Measurements from ENCODE around the gene AK5.

The AK5 gene

DNA sequence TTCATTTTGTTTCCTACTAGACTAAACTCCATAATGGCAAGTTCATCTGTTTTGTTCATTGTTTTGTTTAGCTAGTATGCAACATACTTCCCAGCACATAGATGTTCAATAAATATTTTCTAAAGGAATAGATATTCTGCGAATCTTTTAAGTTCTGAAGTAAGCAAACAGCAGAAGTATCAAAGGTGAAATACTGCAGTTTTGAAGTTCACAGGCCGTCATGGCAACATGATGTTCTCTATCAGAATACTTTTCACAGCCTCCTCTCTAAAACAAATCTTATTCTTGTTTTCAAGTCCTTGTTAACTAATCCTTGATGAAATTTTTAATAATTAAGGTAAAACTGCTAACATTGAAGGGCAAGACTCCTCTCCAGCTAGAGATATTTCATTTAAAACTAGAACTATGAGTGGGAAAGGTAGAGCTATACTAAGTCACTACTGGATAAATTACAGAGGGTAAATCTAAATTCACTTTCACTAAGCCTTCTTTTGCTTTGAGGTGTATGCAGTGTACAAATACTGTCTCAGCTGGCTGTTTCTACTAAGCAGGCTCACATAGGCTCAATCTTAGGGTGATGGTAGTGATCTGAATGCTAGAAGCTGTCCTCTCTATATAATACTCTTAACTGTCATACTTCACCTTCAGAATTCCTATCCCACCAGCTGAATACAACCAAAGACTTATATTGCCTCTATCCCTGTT, 303.9 kb downstream of the AK5 start:
- TF ChIP-seq SIN3A (IDR thresholded peaks at IDR 0.05; ENCODE audit: borderline replicate concordance, insufficient read depth, low read length): no peak
- TF ChIP-seq FOXP2 (optimal IDR thresholded peaks at IDR 0.05; ENCODE audit: borderline replicate concordance, extremely low read depth, extremely low read length, insufficient read depth): no peak
- TF ChIP-seq TAF1 (IDR thresholded peaks at IDR 0.05; ENCODE audit: borderline replicate concordance, insufficient read depth, low read length): no peak
- TF ChIP-seq POLR2AphosphoS5 (IDR thresholded peaks at IDR 0.05; ENCODE audit: low read depth, low read length): no peak
- TF ChIP-seq, protein P1, sequence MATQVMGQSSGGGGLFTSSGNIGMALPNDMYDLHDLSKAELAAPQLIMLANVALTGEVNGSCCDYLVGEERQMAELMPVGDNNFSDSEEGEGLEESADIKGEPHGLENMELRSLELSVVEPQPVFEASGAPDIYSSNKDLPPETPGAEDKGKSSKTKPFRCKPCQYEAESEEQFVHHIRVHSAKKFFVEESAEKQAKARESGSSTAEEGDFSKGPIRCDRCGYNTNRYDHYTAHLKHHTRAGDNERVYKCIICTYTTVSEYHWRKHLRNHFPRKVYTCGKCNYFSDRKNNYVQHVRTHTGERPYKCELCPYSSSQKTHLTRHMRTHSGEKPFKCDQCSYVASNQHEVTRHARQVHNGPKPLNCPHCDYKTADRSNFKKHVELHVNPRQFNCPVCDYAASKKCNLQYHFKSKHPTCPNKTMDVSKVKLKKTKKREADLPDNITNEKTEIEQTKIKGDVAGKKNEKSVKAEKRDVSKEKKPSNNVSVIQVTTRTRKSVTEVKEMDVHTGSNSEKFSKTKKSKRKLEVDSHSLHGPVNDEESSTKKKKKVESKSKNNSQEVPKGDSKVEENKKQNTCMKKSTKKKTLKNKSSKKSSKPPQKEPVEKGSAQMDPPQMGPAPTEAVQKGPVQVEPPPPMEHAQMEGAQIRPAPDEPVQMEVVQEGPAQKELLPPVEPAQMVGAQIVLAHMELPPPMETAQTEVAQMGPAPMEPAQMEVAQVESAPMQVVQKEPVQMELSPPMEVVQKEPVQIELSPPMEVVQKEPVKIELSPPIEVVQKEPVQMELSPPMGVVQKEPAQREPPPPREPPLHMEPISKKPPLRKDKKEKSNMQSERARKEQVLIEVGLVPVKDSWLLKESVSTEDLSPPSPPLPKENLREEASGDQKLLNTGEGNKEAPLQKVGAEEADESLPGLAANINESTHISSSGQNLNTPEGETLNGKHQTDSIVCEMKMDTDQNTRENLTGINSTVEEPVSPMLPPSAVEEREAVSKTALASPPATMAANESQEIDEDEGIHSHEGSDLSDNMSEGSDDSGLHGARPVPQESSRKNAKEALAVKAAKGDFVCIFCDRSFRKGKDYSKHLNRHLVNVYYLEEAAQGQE (IDR thresholded peaks at IDR 0.05; ENCODE audit: insufficient read depth in 1 of 2, low read depth in 2 of 2, low read length in 2 of 2): no peak

DNA sequence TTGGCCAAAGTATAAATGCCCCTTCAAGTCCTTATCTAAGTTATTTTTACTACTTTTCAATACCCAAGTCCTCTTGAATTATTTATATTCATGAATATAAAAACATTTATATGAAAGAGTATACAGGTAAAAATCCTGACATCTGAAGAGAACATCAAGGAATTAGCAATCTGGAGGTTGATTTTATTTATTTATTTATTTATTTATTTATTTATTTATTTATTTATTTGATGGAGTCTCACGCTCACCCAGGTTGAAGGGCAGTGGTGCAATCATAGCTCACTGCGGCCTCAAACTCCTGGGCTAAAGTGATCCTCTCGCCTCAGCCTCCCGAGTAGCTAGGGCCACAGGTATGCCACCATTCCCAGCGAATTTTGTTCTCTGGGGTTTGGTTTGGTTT, 307.4 kb downstream of the AK5 start:
- no peak for TF ChIP-seq TAF1 (IDR thresholded peaks at IDR 0.05; ENCODE audit: borderline replicate concordance, insufficient read depth, low read length)

DNA sequence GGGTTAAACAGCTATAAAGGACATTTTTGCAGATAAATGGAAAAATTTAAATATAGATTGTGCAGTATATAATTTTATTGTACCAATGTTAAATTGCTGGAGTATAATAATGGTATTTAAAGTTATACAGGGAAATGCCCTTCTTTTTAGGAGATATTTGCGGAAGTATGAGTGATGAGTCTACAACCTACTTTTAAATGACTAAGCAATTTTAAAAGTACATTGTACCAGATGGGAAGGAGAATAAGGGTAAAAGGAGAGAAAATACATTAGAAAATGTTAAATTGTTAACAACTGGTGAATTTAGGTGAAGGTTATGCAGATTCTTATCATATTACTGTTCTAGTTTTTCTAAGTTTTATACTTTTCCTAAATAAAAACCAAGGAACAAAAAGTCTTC, 308.8 kb downstream of the AK5 start:
- TF ChIP-seq SIN3A (IDR thresholded peaks at IDR 0.05; ENCODE audit: borderline replicate concordance, insufficient read depth, low read length): no peak
- TF ChIP-seq TAF1 (IDR thresholded peaks at IDR 0.05; ENCODE audit: borderline replicate concordance, insufficient read depth, low read length): no peak
- TF ChIP-seq, protein P1 (IDR thresholded peaks at IDR 0.05; ENCODE audit: insufficient read depth in 1 of 2, low read depth in 2 of 2, low read length in 2 of 2): no peak
- TF ChIP-seq POLR2AphosphoS5 (IDR thresholded peaks at IDR 0.05; ENCODE audit: low read depth, low read length): no peak
- no peak for TF ChIP-seq FOXP2 (optimal IDR thresholded peaks at IDR 0.05; ENCODE audit: borderline replicate concordance, extremely low read depth, extremely low read length, insufficient read depth)

DNA sequence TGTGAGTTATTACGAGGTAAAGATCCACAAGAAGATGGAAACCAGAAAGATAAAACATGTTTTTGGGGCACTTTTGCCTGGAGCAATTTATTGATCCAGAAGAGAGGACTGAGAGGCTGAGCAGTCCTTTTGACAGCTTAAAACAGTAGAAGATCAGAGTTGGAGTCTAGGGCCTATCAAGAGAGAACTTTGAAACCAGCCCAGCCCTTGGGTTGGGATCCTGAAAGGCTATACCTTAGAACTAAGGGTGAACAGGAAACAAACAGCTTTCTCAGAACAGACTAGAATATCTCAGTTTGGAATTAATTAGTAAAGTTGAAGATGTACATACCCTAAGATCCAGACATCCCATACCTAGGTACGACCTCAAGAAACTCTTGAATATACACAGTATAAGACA, 311.1 kb downstream of the AK5 start:
- TF ChIP-seq TAF1 (IDR thresholded peaks at IDR 0.05; ENCODE audit: borderline replicate concordance, insufficient read depth, low read length): no peak

DNA sequence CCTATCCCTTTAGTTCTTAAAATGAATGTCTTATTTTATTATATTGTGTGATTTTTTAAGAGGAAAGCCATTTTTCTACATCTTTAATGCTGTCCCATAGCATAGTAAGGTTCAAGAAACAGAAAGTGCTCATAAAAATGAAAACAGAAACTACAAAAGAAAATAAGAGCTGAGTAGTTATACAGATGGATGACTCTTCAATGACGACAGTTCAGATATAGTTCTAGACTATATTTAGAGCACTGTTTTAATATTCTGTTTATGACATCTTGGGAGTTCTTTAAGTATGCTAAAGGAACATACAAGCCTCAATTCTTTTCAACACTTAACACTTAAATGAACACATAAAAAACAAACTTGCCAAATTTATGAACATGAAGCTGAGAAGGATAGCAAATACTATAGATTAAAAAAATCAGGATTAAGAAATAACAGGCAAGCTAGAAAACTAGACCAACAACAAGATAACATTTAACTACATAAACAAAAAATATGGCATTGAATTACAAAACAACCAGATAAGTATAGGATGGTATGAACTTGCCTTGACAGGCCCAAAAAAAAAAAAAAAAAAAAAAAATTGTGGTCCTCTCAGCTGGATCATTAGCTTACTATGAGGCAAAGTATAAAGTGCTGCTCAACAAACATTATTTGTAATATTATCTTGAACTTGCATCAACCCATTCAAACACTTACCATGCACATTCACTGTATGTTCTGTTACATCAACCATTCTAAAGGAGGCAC, 312.7 kb downstream of the AK5 start:
- TF ChIP-seq FOXP2 (optimal IDR thresholded peaks at IDR 0.05; ENCODE audit: borderline replicate concordance, extremely low read depth, extremely low read length, insufficient read depth) (no peak), TAF1 (IDR thresholded peaks at IDR 0.05; ENCODE audit: borderline replicate concordance, insufficient read depth, low read length) (no peak), SIN3A (IDR thresholded peaks at IDR 0.05; ENCODE audit: borderline replicate concordance, insufficient read depth, low read length) (no peak), POLR2AphosphoS5 (IDR thresholded peaks at IDR 0.05; ENCODE audit: low read depth, low read length) (no peak)
- TF ChIP-seq, protein P1 (IDR thresholded peaks at IDR 0.05; ENCODE audit: insufficient read depth in 1 of 2, low read depth in 2 of 2, low read length in 2 of 2): no peak

DNA sequence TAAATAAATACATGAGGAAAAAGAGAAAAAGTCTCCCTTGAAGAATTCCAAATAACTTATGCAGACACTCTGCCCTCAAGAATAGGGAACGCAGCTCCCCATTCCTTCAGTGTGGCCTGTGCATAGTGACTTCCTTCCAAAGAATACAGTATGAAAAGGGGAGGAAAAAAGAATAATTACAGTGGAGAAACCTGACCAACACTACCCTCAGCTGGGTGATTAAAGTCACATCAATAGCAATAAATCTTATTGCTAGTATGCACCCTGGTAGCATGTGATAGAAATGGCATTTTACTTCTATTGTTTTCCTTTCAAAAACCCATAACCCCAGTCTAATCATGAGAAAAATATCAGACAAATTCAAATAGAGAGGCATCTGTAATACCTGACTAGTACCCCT, 315.5 kb downstream of the AK5 start:
- TF ChIP-seq FOXP2 (optimal IDR thresholded peaks at IDR 0.05; ENCODE audit: borderline replicate concordance, extremely low read depth, extremely low read length, insufficient read depth) (no peak), SIN3A (IDR thresholded peaks at IDR 0.05; ENCODE audit: borderline replicate concordance, insufficient read depth, low read length) (no peak), POLR2AphosphoS5 (IDR thresholded peaks at IDR 0.05; ENCODE audit: low read depth, low read length) (no peak), TAF1 (IDR thresholded peaks at IDR 0.05; ENCODE audit: borderline replicate concordance, insufficient read depth, low read length) (no peak)
- TF ChIP-seq, protein P1 (IDR thresholded peaks at IDR 0.05; ENCODE audit: insufficient read depth in 1 of 2, low read depth in 2 of 2, low read length in 2 of 2): no peak
